Panc1 (cell line): ENCODE results near the gene XYLT1. TPM values are rescaled to one million over a fixed set of nuclear protein-coding genes. Genes with fewer than 3 reads are reported as not detected.

Source experiments
- ATAC-seq: fragments of 200-7000 bp; cut with Tn5 transposase; 2 replicates; pipeline ENCODE4 v1.9.1; 2020; ENCODE audit warnings: mild to moderate bottlenecking, moderate library complexity
- BruUV-seq: library from RNA; stranded (reverse); fragments of 400-500 nt; replicated peaks from 2 replicates; lab custom pipeline; 2021; lab: Mats Ljungman, UMichigan
- CTCF ChIA-PET: fragments of 300-600 bp; sonication (Branson Sonifier 250); formaldehyde crosslinking; loops from one replicate; lab custom pipeline; 2022; ENCODE audit warnings: antibody characterized with exemption; lab: Charles Lee
- POLR2A ChIA-PET: fragments of 300-600 bp; sonication (Branson Sonifier 250); formaldehyde crosslinking; loops from one replicate; lab custom pipeline; 2022; ENCODE audit warnings: antibody characterized with exemption; lab: Charles Lee
- DNase-seq: peaks from one replicate; pipeline ENCODE4 v3.0.0-alpha.2; 2010; ENCODE audit warnings: low read depth, low spot score
- H3K27ac ChIP-seq: 2 replicates; pipeline ENCODE4 v1.5.1; 2011; ENCODE audit warnings: mild to moderate bottlenecking, low read length, inconsistent platforms
- H3K27me3 ChIP-seq: fragments of 200-500 bp; sonication (Bioruptor generic); 2 replicates; pipeline ENCODE4 v1.6.0; 2014; ENCODE audit warnings: low read length, inconsistent platforms; ENCODE audit not compliant: control insufficient read depth, insufficient read depth
- H3K36me3 ChIP-seq: fragments of 200-500 bp; sonication (Bioruptor generic); 2 replicates; pipeline ENCODE4 v1.5.1; 2014; ENCODE audit warnings: inconsistent platforms, mild to moderate bottlenecking, low read length, moderate library complexity; ENCODE audit not compliant: control insufficient read depth, insufficient read depth
- H3K4me1 ChIP-seq: 2 replicates; pipeline ENCODE4 v1.5.1; 2011; ENCODE audit warnings: inconsistent platforms, mild to moderate bottlenecking, low read length, moderate library complexity; ENCODE audit not compliant: control insufficient read depth, insufficient read depth
- H3K4me3 ChIP-seq, 2 experiments: 2 replicates each; pipeline ENCODE4 v1.5.1; 2011 to 2012; ENCODE audit warnings: low read depth in 2 of 2, low read length in 2 of 2, mild to moderate bottlenecking in 2 of 2, inconsistent platforms in 1 of 2, moderate library complexity in 1 of 2
- H3K9me3 ChIP-seq: fragments of 200-500 bp; sonication (Bioruptor generic); 2 replicates; pipeline ENCODE4 v1.5.1; 2014; ENCODE audit warnings: low read depth, mild to moderate bottlenecking, inconsistent platforms, low read length, moderate library complexity; ENCODE audit not compliant: control insufficient read depth, insufficient read depth
- CTCF ChIP-seq: fragments of 450-650 bp; IDR thresholded peaks from 2 replicates; pipeline ENCODE4 v1.5.1; 2017; ENCODE audit warnings: mild to moderate bottlenecking
- POLR2AphosphoS5 ChIP-seq: IDR thresholded peaks from 2 replicates; pipeline ENCODE4 v1.6.1; 2012; ENCODE audit warnings: mild to moderate bottlenecking, low read depth, low read length, moderate library complexity
- REST ChIP-seq, 2 experiments: IDR thresholded peaks; 2 replicates each; pipeline ENCODE4 v1.6.1; 2011 to 2012; ENCODE audit warnings: low read depth in 2 of 2, control low read depth in 1 of 2, low read length in 1 of 2, mild to moderate bottlenecking in 1 of 2, moderate library complexity in 1 of 2; ENCODE audit not compliant: insufficient read depth in 1 of 2
- SIN3A ChIP-seq: IDR thresholded peaks from 2 replicates; pipeline ENCODE4 v1.6.1; 2012; ENCODE audit warnings: low read depth, mild to moderate bottlenecking, low read length, moderate library complexity, borderline replicate concordance; ENCODE audit not compliant: insufficient read depth
- TCF7L2 ChIP-seq: IDR thresholded peaks from 2 replicates; pipeline ENCODE4 v1.6.1; 2011; ENCODE audit warnings: mild to moderate bottlenecking, low read depth, low read length, inconsistent platforms
- in situ Hi-C: cut with HindIII; loops from 2 replicates; pipeline ENCODE4 v1.10.0; 2016; ENCODE audit warnings: low sequenced_read_pairs, low pct_unique_long_range_greater_than_20kb
- intact Hi-C: fragments of 100-400 bp; cut with micrococcal nuclease; formaldehyde crosslinking; loops from one replicate; pipeline ENCODE4 v1.10.0; 2022; ENCODE audit not compliant: unreplicated experiment
- total RNA-seq: library from RNA; stranded (reverse); gene quantifications from one replicate; pipeline ENCODE4 v1.2.1, GENCODE V29; 2021; ENCODE audit not compliant: unreplicated experiment

Gene XYLT1
- total RNA-seq, 1 experiment from 2014 or later: 0.62 TPM

- Histone ChIP-seq H3K27me3 (peaks cover 7% of the 10 kb centered on the region; the same call in 1 of the 2 replicates), H3K4me3 (no peak overlapping the region), H3K9me3 (no peaks in the 10 kb centered on the region), H3K27ac (no peak overlapping the region), H3K36me3 (no peaks in the 10 kb centered on the region), H3K4me1 (no peaks in the 10 kb centered on the region)
- ChIA-PET CTCF (no interaction called here), POLR2A (no interaction called here)
- in situ Hi-C loops: no loop called here
- intact Hi-C loops: no loop called here
- BruUV-seq: no TSS peak
- no peak for TF ChIP-seq CTCF
- TF ChIP-seq POLR2AphosphoS5: no peak
- no peak for TF ChIP-seq TCF7L2
- TF ChIP-seq REST (IDR thresholded peaks at IDR 0.05; ENCODE audit: insufficient read depth in 1 of 2, low read depth in 2 of 2, low read length in 1 of 2): no peak
- TF ChIP-seq SIN3A: no peak
- DNase-seq (no peak), ATAC-seq (no peak)
These were observed 242.1 kb downstream of the XYLT1 start for GRCh38 chr16:17228708-17229055.

GRCh38 chr16:17228048-17228707 is 242.6 kb downstream of the XYLT1 start:
- Histone ChIP-seq H3K27me3 (peaks cover 8% of the 10 kb centered on the region; the same call in 1 of the 2 replicates), H3K36me3 (no peaks in the 10 kb centered on the region), H3K4me3 (no peak overlapping the region), H3K9me3 (no peaks in the 10 kb centered on the region), H3K27ac (no peak overlapping the region), H3K4me1 (no peaks in the 10 kb centered on the region)
- TF ChIP-seq POLR2AphosphoS5: no peak
- TF ChIP-seq SIN3A: no peak
- TF ChIP-seq REST (IDR thresholded peaks at IDR 0.05; ENCODE audit: insufficient read depth in 1 of 2, low read depth in 2 of 2, low read length in 1 of 2): no peak
- no peak for TF ChIP-seq CTCF
- TF ChIP-seq TCF7L2: no peak
- CTCF ChIA-PET: no interaction called here
- intact Hi-C loops: no loop called here
- POLR2A ChIA-PET: no interaction called here
- no TSS peak for BruUV-seq
- ATAC-seq: no peak
- no peak for DNase-seq
- in situ Hi-C loops: no loop called here
